Kidney (tissue), 14 donors: Measurements from ENCODE around the gene EPHB3. TPM values are rescaled to one million over a fixed set of nuclear protein-coding genes. Genes with fewer than 3 reads are reported as not detected.

ENCODE experiments used
- DNase-seq, 5 donors: peaks; one replicate each; pipeline ENCODE4 v3.0.0-alpha.2; 2013 to 2020
- FAIRE-seq: peaks from 2 replicates; lab custom pipeline; 2012; peaks lifted over from hg19 to GRCh38; lab: Jason Lieb, UNC
- H3K27ac ChIP-seq, 2 donors: one replicate each; pipeline ENCODE4 v1.7.0; 2013; ENCODE audit warnings: low read depth in 2 of 2, low read length in 2 of 2, inconsistent platforms in 1 of 2
- H3K27me3 ChIP-seq: one replicate; pipeline ENCODE4 v1.7.1; 2013; ENCODE audit warnings: low read length, inconsistent platforms; ENCODE audit not compliant: control insufficient read depth, insufficient read depth
- H3K36me3 ChIP-seq, 3 donors: one replicate each; pipeline versions ENCODE4 v1.7.0 to v1.7.1; 2013; ENCODE audit warnings: low read length in 3 of 3, control low read depth in 1 of 3, inconsistent platforms in 1 of 3; ENCODE audit not compliant: insufficient read depth in 3 of 3, control insufficient read depth in 2 of 3
- H3K4me1 ChIP-seq, 3 donors: one replicate each; pipeline versions ENCODE4 v1.7.0 to v1.7.1; 2013; ENCODE audit warnings: low read length in 3 of 3, inconsistent platforms in 1 of 3, low read depth in 1 of 3; ENCODE audit not compliant: control insufficient read depth in 2 of 3, insufficient read depth in 2 of 3
- H3K4me3 ChIP-seq, 3 donors: one replicate each; pipeline versions ENCODE4 v1.7.0 to v1.8.1; 2013; ENCODE audit warnings: low read length in 3 of 3, control low read depth in 1 of 3, inconsistent platforms in 1 of 3
- H3K9ac ChIP-seq, 3 donors: one replicate each; pipeline versions ENCODE4 v1.7.0 to v1.7.1; 2013; ENCODE audit warnings: low read length in 3 of 3, control low read depth in 1 of 3, inconsistent platforms in 1 of 3
- H3K9me3 ChIP-seq, 3 donors: one replicate each; pipeline versions ENCODE4 v1.7.0 to v1.7.1; 2013; ENCODE audit warnings: low read length in 3 of 3, control low read depth in 1 of 3, inconsistent platforms in 1 of 3; ENCODE audit not compliant: control insufficient read depth in 2 of 3, insufficient read depth in 1 of 3
- CTCF ChIP-seq: IDR thresholded peaks from 3 replicates; pipeline ENCODE4 v1.5.1; 2012; ENCODE audit warnings: mild to moderate bottlenecking, moderate library complexity, borderline replicate concordance; ENCODE audit not compliant: insufficient read depth; ENCODE audit errors: extremely low read depth
- intact Hi-C: fragments of 100-400 bp; cut with DNase I; formaldehyde crosslinking; loops from one replicate; pipeline ENCODE4 v1.11.1; 2022
- polyA plus RNA-seq: library from polyadenylated mRNA; stranded (reverse); fragments of 350-450 nt; fragmentation: Illumina TruSeq; extraction: RNeasy Lipid Tissue Mini Kit (QIAGEN cat#74804); gene quantifications from one replicate; pipeline ENCODE4 v1.2.3, GENCODE V29; 2014; ENCODE audit warnings: low read depth, low replicate concordance; ENCODE audit not compliant: insufficient read depth
- total RNA-seq: library from RNA; stranded (reverse); fragmentation: NEBNext Ultra II Directional; extraction: Animal tissue kit (Norgen Biotek cat#: 25700); gene quantifications from one replicate; pipeline ENCODE4 v1.2.1, GENCODE V29; 2021
- donor health status: control.
- donor health status: control.
- donor health status: control.
- donor health status: control.
- donor health status: control.
- donor health status: DM: yes; HTN: yes; CAD: no.
- donor health status: Normal renal cell carcinoma (clear cell type).

EPHB3 gene
- total and polyA plus RNA-seq, 2 donors from 2014 or later: 1.4 to 3.8 TPM

- Histone ChIP-seq H3K27me3 (no peaks in the 10 kb centered on the region), H3K4me1 (peaks cover 0 to 10% (median 0%) of the 10 kb centered on the region in 3 donors), H3K27ac (no peak overlapping the region), H3K9ac (no peak overlapping the region), H3K4me3 (no peak overlapping the region), H3K9me3 (no peaks in the 10 kb centered on the region), H3K36me3 (no peaks in the 10 kb centered on the region)
- no peak for FAIRE-seq
- peak in 1 of 5 donors; percentile 36 for DNase-seq
- no peak for TF ChIP-seq CTCF
- intact Hi-C loops: no loop called here
Measured at GRCh38 chr3:184602372-184603150, 41.0 kb downstream of the EPHB3 start.

- Histone ChIP-seq H3K27ac (no peak overlapping the region), H3K4me1 (peaks cover 0 to 10% (median 0%) of the 10 kb centered on the region in 3 donors), H3K9me3 (no peaks in the 10 kb centered on the region), H3K9ac (peak overlapping the region in 1 of 3 donors; percentile 5), H3K36me3 (no peaks in the 10 kb centered on the region), H3K27me3 (no peaks in the 10 kb centered on the region), H3K4me3 (peak overlapping the region in 1 of 3 donors; percentile 43)
- no peak for DNase-seq
- no peak for TF ChIP-seq CTCF
- FAIRE-seq: no peak
- intact Hi-C loops: no loop called here
Measured at GRCh38 chr3:184603151-184604030, 41.8 kb downstream of the EPHB3 start.

GRCh38 chr3:184604039-184604601, 42.5 kb downstream of the EPHB3 start:
- Histone ChIP-seq H3K4me3 (peak overlapping the region in 2 of 3 donors; percentile 24 to 43), H3K4me1 (peaks cover 0 to 10% (median 0%) of the 10 kb centered on the region in 3 donors), H3K9ac (peak overlapping the region in 1 of 3 donors; percentile 5), H3K36me3 (no peaks in the 10 kb centered on the region), H3K9me3 (no peaks in the 10 kb centered on the region), H3K27me3 (no peaks in the 10 kb centered on the region), H3K27ac (no peak overlapping the region)
- TF ChIP-seq CTCF: no peak
- FAIRE-seq: no peak
- DNase-seq: peak in 4 of 5 donors; percentile 81 to 88 (median 85)
- intact Hi-C loops: no loop called here
